HCT116 (cell line): ENCODE data around the gene MED9. TPM values are rescaled to one million over a fixed set of nuclear protein-coding genes. Genes with fewer than 3 reads are reported as not detected.

Source experiments
- ATAC-seq: fragments of 200-7000 bp; cut with Tn5 transposase; 2 replicates; pipeline ENCODE4 v1.9.1; 2020; ENCODE audit warnings: mild to moderate bottlenecking, moderate library complexity
- BruUV-seq: library from RNA; stranded (reverse); fragments of 400-500 nt; replicated peaks from 2 replicates; lab custom pipeline; 2021; lab: Mats Ljungman, UMichigan
- CTCF ChIA-PET: fragments of 300-600 bp; sonication (Branson Sonifier 250); formaldehyde crosslinking; loops from one replicate; lab custom pipeline; 2021; ENCODE audit warnings: antibody characterized with exemption; lab: Charles Lee
- POLR2A ChIA-PET: fragments of 300-600, 350-600 bp; sonication (Branson Sonifier 250); formaldehyde crosslinking; loops from one replicate; lab custom pipeline; 2021; ENCODE audit warnings: antibody characterized with exemption; lab: Charles Lee
- RAD21 ChIA-PET, 2 experiments: fragments of 300-600 bp; sonication (Branson Sonifier 250); formaldehyde crosslinking; loops; one replicate each; lab custom pipeline; 2023; ENCODE audit warnings: low total read pairs in 2 of 2; ENCODE audit not compliant: uncharacterized antibody in 2 of 2, unreplicated experiment in 2 of 2, low non-redundant PET in 1 of 2; lab: Charles Lee
- DNase-seq: peaks from one replicate; pipeline ENCODE4 v3.0.0-alpha.2; 2010; ENCODE audit warnings: low read depth, low spot score
- H2AFZ ChIP-seq: fragments of 200-600 bp; shearing (Covaris generic), sonication (generic); 2 replicates; pipeline ENCODE4 v1.6.1; 2017; ENCODE audit warnings: low read depth, mixed run types, mixed read lengths, antibody characterized with exemption, low read length; ENCODE audit not compliant: poor library complexity, severe bottlenecking
- H3K27ac ChIP-seq: 2 replicates; pipeline ENCODE4 v1.5.1; 2012; ENCODE audit warnings: low read depth, low read length
- H3K27me3 ChIP-seq: fragments of 200-600 bp; sonication (generic); 2 replicates; pipeline ENCODE4 v1.6.1; 2016; ENCODE audit warnings: mixed run types, low read length, mixed read lengths; ENCODE audit not compliant: insufficient read depth
- H3K36me3 ChIP-seq, 2 experiments: fragments of 200-500 bp in 1 of 2; fragments of 200-600 bp in 1 of 2; sonication (Bioruptor generic) in 1 of 2; sonication (generic) in 1 of 2; 2 replicates each; pipeline versions ENCODE4 v1.5.1 to v1.6.1; 2014 to 2016; ENCODE audit warnings: low read length in 2 of 2, inconsistent platforms in 1 of 2, mixed read lengths in 1 of 2, mixed run types in 1 of 2; ENCODE audit not compliant: insufficient read depth in 2 of 2, control insufficient read depth in 1 of 2
- H3K4me1 ChIP-seq, 2 experiments: fragments of 200-600 bp in 1 of 2; sonication (generic) in 1 of 2; 2 replicates each; pipeline versions ENCODE4 v1.5.1 to v1.6.1; 2012 to 2017; ENCODE audit warnings: low read length in 2 of 2, inconsistent platforms in 1 of 2, mild to moderate bottlenecking in 1 of 2, mixed read lengths in 1 of 2, mixed run types in 1 of 2, moderate library complexity in 1 of 2; ENCODE audit not compliant: insufficient read depth in 2 of 2, control insufficient read depth in 1 of 2
- H3K4me2 ChIP-seq: fragments of 200-600 bp; sonication (generic); 2 replicates; pipeline ENCODE4 v1.6.1; 2017; ENCODE audit warnings: mixed run types, low read length, mixed read lengths
- H3K4me3 ChIP-seq, 2 experiments: fragments of 200-600 bp in 1 of 2; sonication (generic) in 1 of 2; replicated peaks in 1 of 2; 2 replicates each; pipeline ENCODE4 v1.5.1; 2011 to 2016; ENCODE audit warnings: low read length in 2 of 2, control low read depth in 1 of 2, low read depth in 1 of 2, mild to moderate bottlenecking in 1 of 2, mixed read lengths in 1 of 2, mixed run types in 1 of 2
- H3K79me2 ChIP-seq: fragments of 200-600 bp; sonication (generic); 2 replicates; pipeline ENCODE4 v1.6.1; 2017; ENCODE audit warnings: mild to moderate bottlenecking, mixed run types, low read length, moderate library complexity, mixed read lengths; ENCODE audit not compliant: insufficient read depth
- H3K9ac ChIP-seq: fragments of 200-600 bp; sonication (generic); 2 replicates; pipeline ENCODE4 v1.6.1; 2016; ENCODE audit warnings: low read length, mixed read lengths
- H3K9me2 ChIP-seq: fragments of 200-600 bp; sonication (generic), shearing (Covaris generic); 2 replicates; pipeline ENCODE4 v1.6.1; 2017; ENCODE audit warnings: mixed run types, mild to moderate bottlenecking, moderate library complexity; ENCODE audit not compliant: insufficient read depth
- H3K9me3 ChIP-seq, 2 experiments: fragments of 200-500 bp in 1 of 2; fragments of 200-600 bp in 1 of 2; sonication (Bioruptor generic) in 1 of 2; sonication (generic) in 1 of 2; 2 replicates each; pipeline ENCODE4 v1.6.1; 2014 to 2017; ENCODE audit warnings: low read length in 2 of 2, mixed read lengths in 2 of 2, inconsistent platforms in 1 of 2, low read depth in 1 of 2, mild to moderate bottlenecking in 1 of 2, mixed run types in 1 of 2, moderate library complexity in 1 of 2; ENCODE audit not compliant: control insufficient read depth in 1 of 2, insufficient read depth in 1 of 2
- H4K20me1 ChIP-seq: fragments of 200-600 bp; sonication (generic), shearing (Covaris generic); 2 replicates; pipeline ENCODE4 v1.6.1; 2017; ENCODE audit warnings: mixed run types, mild to moderate bottlenecking, moderate library complexity; ENCODE audit not compliant: insufficient read depth
- ATF3 ChIP-seq: IDR thresholded peaks from 2 replicates; pipeline ENCODE4 v1.6.1; 2012
- CBX3 ChIP-seq: IDR thresholded peaks from 2 replicates; pipeline ENCODE4 v1.6.1; 2012; ENCODE audit warnings: low read depth
- EGR1 ChIP-seq: IDR thresholded peaks from 2 replicates; pipeline ENCODE4 v1.6.1; 2012; ENCODE audit warnings: low read depth
- EZH2 ChIP-seq: fragments of 200-600 bp; sonication (generic); IDR thresholded peaks from 2 replicates; pipeline ENCODE4 v1.6.1; 2017; ENCODE audit warnings: antibody characterized with exemption, mixed run types
- EZH2phosphoT487 ChIP-seq: fragments of 200-600 bp; IDR thresholded peaks from 2 replicates; pipeline ENCODE4 v1.6.1; 2018; ENCODE audit warnings: antibody characterized with exemption, borderline replicate concordance
- FOSL1 ChIP-seq: IDR thresholded peaks from 2 replicates; pipeline ENCODE4 v1.6.1; 2012; ENCODE audit warnings: low read depth
- JUND ChIP-seq: IDR thresholded peaks from 2 replicates; pipeline ENCODE4 v1.6.1; 2012
- POLR2AphosphoS5 ChIP-seq: IDR thresholded peaks from 2 replicates; pipeline ENCODE4 v1.6.1; 2011; ENCODE audit warnings: mild to moderate bottlenecking, low read depth, low read length, moderate library complexity
- REST ChIP-seq: IDR thresholded peaks from 2 replicates; pipeline ENCODE4 v1.6.1; 2012; ENCODE audit warnings: low read depth
- SIN3A ChIP-seq: IDR thresholded peaks from 2 replicates; pipeline ENCODE4 v1.6.1; 2012; ENCODE audit warnings: low read depth
- SP1 ChIP-seq: IDR thresholded peaks from 2 replicates; pipeline ENCODE4 v1.6.1; 2012; ENCODE audit warnings: low read depth
- SRF ChIP-seq: IDR thresholded peaks from 2 replicates; pipeline ENCODE4 v1.6.1; 2012; ENCODE audit warnings: low read depth
- ZFX ChIP-seq: fragments of 450-650 bp; IDR thresholded peaks from 2 replicates; pipeline ENCODE4 v1.6.1; 2017
- ZNF274 ChIP-seq: fragments of 200-500 bp; sonication (Bioruptor generic); IDR thresholded peaks from 2 replicates; pipeline ENCODE4 v1.6.1; 2014; ENCODE audit warnings: mild to moderate bottlenecking, low read depth, low read length, inconsistent platforms
- intact Hi-C: fragments of 100-400 bp; cut with micrococcal nuclease; formaldehyde crosslinking; loops from 2 replicates; pipeline ENCODE4 v1.10.0; 2022
- total RNA-seq: library from RNA; stranded (reverse); gene quantifications from one replicate; pipeline ENCODE4 v1.2.1, GENCODE V29; 2021; ENCODE audit not compliant: unreplicated experiment
- TF ChIP-seq, protein P1 (sequence below): IDR thresholded peaks from 2 replicates; pipeline ENCODE4 v1.6.1; 2011; ENCODE audit warnings: mild to moderate bottlenecking, low read length, moderate library complexity; ENCODE audit not compliant: insufficient replicate concordance; ENCODE audit errors: extremely low read depth
- TF ChIP-seq, protein P2 (sequence below): IDR thresholded peaks from 2 replicates; pipeline ENCODE4 v1.6.1; 2012

Gene MED9
- total RNA-seq, 1 experiment from 2014 or later = 13.9 TPM

GRCh38 chr17:17499402-17500145 lies 22.8 kb downstream of the MED9 start:
- Histone ChIP-seq H3K4me3 (no peak overlapping the region), H3K79me2 (no peaks in the 10 kb centered on the region), H3K9ac (no peak overlapping the region), H3K27ac (no peak overlapping the region), H2AFZ (no peak overlapping the region), H3K4me2 (no peak overlapping the region), H3K9me3 (no peaks in the 10 kb centered on the region), H3K9me2 (no peaks in the 10 kb centered on the region), H4K20me1 (no peaks in the 10 kb centered on the region), H3K36me3 (no peaks in the 10 kb centered on the region), H3K27me3 (no peaks in the 10 kb centered on the region), H3K4me1 (peaks cover 0 to 15% of the 10 kb centered on the region in 2 experiments; a peak in 2 of 4 replicates)
- DNase-seq (no peak), ATAC-seq (no peak)
- ChIA-PET POLR2A (no interaction called here), CTCF (interaction anchor here (0.7 to 1.0 kb wide), 2 partner anchors 69 to 176 kb away, joined by 3 to 4 read pairs; no protein-coding TSS in a partner anchor), RAD21 (no interaction called here)
- no TSS peak for BruUV-seq
- TF ChIP-seq SP1 (no peak), ZNF274 (no peak), REST (no peak), JUND (no peak), EZH2phosphoT487 (no peak), CBX3 (no peak), EZH2 (no peak), POLR2AphosphoS5 (no peak), ATF3 (no peak), FOSL1 (no peak), SIN3A (no peak), EGR1 (no peak), ZFX (no peak), SRF (no peak)
- TF ChIP-seq, protein P1, sequence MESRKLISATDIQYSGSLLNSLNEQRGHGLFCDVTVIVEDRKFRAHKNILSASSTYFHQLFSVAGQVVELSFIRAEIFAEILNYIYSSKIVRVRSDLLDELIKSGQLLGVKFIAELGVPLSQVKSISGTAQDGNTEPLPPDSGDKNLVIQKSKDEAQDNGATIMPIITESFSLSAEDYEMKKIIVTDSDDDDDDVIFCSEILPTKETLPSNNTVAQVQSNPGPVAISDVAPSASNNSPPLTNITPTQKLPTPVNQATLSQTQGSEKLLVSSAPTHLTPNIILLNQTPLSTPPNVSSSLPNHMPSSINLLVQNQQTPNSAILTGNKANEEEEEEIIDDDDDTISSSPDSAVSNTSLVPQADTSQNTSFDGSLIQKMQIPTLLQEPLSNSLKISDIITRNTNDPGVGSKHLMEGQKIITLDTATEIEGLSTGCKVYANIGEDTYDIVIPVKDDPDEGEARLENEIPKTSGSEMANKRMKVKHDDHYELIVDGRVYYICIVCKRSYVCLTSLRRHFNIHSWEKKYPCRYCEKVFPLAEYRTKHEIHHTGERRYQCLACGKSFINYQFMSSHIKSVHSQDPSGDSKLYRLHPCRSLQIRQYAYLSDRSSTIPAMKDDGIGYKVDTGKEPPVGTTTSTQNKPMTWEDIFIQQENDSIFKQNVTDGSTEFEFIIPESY = no peak
- TF ChIP-seq, protein P2, sequence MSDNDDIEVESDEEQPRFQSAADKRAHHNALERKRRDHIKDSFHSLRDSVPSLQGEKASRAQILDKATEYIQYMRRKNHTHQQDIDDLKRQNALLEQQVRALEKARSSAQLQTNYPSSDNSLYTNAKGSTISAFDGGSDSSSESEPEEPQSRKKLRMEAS = no peak
- intact Hi-C loops = no loop called here
